ENCODE data around the gene PLEKHF1. TPM values are rescaled to one million over a fixed set of nuclear protein-coding genes. Genes with fewer than 3 reads are reported as not detected.

The PLEKHF1 gene
- total RNA-seq, 1 donor from 2014 or later, result 17.3 TPM

- H3K36me3 ChIP-seq, result peaks cover 35% of the 10 kb centered on the region
- ATAC-seq, result no peak
These were observed 10.5 kb downstream of the PLEKHF1 start for GRCh38 chr19:29675650-29676186.

GRCh38 chr19:29676586-29676985, 11.3 kb downstream of the PLEKHF1 start:
- H3K27me3 ChIP-seq, result no peaks in the 10 kb centered on the region
- no peaks in the 10 kb centered on the region for H3K9me3 ChIP-seq
- TF ChIP-seq, protein P1, sequence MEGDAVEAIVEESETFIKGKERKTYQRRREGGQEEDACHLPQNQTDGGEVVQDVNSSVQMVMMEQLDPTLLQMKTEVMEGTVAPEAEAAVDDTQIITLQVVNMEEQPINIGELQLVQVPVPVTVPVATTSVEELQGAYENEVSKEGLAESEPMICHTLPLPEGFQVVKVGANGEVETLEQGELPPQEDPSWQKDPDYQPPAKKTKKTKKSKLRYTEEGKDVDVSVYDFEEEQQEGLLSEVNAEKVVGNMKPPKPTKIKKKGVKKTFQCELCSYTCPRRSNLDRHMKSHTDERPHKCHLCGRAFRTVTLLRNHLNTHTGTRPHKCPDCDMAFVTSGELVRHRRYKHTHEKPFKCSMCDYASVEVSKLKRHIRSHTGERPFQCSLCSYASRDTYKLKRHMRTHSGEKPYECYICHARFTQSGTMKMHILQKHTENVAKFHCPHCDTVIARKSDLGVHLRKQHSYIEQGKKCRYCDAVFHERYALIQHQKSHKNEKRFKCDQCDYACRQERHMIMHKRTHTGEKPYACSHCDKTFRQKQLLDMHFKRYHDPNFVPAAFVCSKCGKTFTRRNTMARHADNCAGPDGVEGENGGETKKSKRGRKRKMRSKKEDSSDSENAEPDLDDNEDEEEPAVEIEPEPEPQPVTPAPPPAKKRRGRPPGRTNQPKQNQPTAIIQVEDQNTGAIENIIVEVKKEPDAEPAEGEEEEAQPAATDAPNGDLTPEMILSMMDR (IDR thresholded peaks at IDR 0.05), result no peak
- peak; percentile 52 for ATAC-seq
- H3K36me3 ChIP-seq, result peaks cover 35% of the 10 kb centered on the region
- peaks cover 69% of the 10 kb centered on the region for H3K4me1 ChIP-seq
- intact Hi-C loops (cut with DNase I), result no loop called here
- peak overlapping the region; percentile 68 for H3K27ac ChIP-seq
- DNase-seq, result peak; percentile 73
- H3K4me3 ChIP-seq, result no peak overlapping the region

More at GRCh38 chr19:29675650-29676186, 10.5 kb downstream of the PLEKHF1 start:
- Histone ChIP-seq H3K4me1 (peaks cover 69% of the 10 kb centered on the region), H3K27ac (peak overlapping the region; percentile 68), H3K4me3 (no peak overlapping the region), H3K27me3 (no peaks in the 10 kb centered on the region), H3K9me3 (no peaks in the 10 kb centered on the region)
- peak; percentile 46 for DNase-seq
- intact Hi-C loops (cut with DNase I), result no loop called here
- TF ChIP-seq, protein P1 (IDR thresholded peaks at IDR 0.05), result no peak

DNA sequence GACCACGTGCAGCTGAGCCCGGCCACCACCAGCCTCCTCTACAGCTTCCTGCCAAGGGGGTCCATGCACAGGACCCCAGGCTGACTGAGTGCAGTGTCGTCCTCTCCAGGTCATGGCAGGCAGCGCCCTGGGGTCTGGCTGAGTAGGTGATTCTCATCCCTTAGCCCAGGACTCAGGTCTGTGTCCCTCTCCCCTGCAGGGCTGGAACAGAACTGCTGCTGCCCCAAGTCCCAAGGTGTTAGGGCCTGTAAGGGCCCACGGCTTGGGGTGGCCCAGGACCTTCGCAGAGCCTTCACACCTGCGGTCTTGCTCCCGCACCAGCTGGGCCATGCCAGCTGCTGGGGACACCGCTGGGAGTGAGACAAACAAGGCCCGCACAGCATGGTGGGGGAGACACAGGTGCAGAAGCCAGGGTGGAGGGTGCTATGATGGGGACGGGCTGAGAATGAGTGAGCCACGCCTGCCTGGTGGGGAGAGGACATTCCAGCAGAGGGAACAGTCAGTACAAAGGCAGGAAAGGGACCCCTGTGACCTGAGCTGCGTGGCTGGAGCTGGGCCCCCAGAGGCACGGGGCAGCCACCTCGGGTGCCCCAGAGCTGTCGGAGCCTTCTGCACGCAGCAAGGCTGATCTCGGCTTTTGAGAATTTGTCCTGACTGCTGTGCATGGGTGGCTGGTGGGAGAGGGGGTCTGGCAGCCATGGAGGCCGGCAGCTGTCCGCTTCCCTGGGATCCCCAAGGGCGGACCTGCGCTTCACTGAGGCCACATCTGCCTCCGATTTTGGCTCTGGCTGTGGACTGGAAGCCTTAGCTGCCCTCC, 11.9 kb downstream of the PLEKHF1 start:
- Histone ChIP-seq H3K27me3 (no peaks in the 10 kb centered on the region), H3K4me1 (peaks cover 68% of the 10 kb centered on the region), H3K36me3 (peaks cover 35% of the 10 kb centered on the region), H3K4me3 (no peak overlapping the region), H3K9me3 (no peaks in the 10 kb centered on the region), H3K27ac (peak overlapping the region; percentile 68)
- no peak for DNase-seq
- TF ChIP-seq, protein P1 (IDR thresholded peaks at IDR 0.05), result no peak
- ATAC-seq, result peak; percentile 1
- intact Hi-C loops (cut with DNase I), result no loop called here

DNA sequence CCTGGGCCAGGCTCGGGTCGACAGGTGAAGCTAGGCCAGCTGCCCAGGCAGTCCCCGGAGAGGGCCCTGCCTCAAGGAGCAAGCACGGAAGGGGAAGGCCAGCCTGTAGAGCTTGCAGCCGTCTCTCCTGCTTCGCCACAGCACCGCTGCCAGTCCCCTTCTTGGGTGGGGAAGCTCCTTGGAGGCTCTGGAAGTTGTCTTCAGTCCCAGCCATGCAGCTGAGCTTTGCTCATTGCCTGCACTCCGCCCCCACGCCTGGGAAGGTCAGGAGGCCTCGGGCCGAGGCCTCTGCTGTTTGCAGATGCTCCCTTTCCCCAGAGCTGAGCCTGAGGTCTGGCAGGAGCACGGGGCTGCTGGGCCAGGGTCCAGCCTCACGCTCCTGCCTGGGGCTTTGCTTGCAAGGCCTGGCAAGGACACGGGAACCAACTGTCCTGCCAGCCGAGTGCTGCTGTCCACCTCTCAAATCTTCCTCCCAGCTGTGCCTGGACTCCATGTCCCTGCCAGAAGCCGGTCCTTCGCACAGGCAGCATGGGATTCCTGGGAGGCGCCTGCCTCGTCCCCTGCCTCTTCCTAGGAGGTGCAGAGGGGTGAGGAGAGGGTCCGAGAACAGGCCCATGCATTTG, 13.3 kb downstream of the PLEKHF1 start:
- no peaks in the 10 kb centered on the region for H3K27me3 ChIP-seq
- peaks cover 66% of the 10 kb centered on the region for H3K4me1 ChIP-seq
- peak overlapping the region; percentile 68 for H3K27ac ChIP-seq
- H3K4me3 ChIP-seq, result no peak overlapping the region
- intact Hi-C loops (cut with DNase I), result no loop called here
- DNase-seq (peak; percentile 69), ATAC-seq (peak; percentile 13)
- peaks cover 34% of the 10 kb centered on the region for H3K36me3 ChIP-seq
- no peaks in the 10 kb centered on the region for H3K9me3 ChIP-seq
- TF ChIP-seq, protein P1 (IDR thresholded peaks at IDR 0.05), result no peak

DNA sequence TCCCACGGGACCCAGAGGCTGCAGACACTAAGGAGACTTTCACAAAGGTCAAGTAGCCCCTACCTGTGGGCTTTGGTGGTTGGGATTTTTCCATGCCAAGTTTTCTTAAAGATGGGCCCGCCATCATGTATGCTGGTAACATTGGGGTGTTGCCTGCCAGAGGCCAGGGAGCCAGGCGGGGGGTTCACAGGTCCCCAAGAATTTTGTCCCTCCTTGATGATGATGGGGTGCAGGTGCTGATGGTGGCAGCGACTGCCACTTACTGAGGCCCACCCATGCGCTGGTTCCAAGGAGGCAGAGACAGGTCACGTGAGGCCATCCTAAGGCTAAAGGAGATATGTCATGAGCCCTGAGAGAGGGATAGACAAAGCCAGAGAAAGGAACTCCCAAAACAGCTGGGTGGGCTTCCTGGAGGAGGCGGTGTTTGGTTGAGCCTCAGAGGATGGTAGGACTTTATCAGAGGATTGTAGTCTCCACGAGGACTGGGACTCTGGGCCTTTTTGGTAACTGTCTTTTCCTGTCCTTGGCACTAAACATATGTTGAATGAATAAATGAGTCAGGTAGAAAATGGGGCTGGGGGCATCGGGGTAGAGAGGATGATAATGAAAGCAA, 14.4 kb downstream of the PLEKHF1 start:
- ATAC-seq, result no peak
- Histone ChIP-seq H3K36me3 (peaks cover 23% of the 10 kb centered on the region), H3K4me3 (no peak overlapping the region), H3K27me3 (no peaks in the 10 kb centered on the region), H3K4me1 (peaks cover 55% of the 10 kb centered on the region), H3K9me3 (no peaks in the 10 kb centered on the region), H3K27ac (peak overlapping the region; percentile 55)
- no peak for DNase-seq
- TF ChIP-seq, protein P1 (IDR thresholded peaks at IDR 0.05), result no peak
- intact Hi-C loops (cut with DNase I), result no loop called here

Measured in upper lobe of right lung (tissue), 1 donor.